PC-3 (cell line): ENCODE results near the gene SPATA6. TPM values are rescaled to one million over a fixed set of nuclear protein-coding genes. Genes with fewer than 3 reads are reported as not detected.

ENCODE experiments used
- ATAC-seq: fragments of 200-7000 bp; cut with Tn5 transposase; 2 replicates; pipeline ENCODE4 v1.9.1; 2020; ENCODE audit warnings: mild to moderate bottlenecking, moderate library complexity
- BruUV-seq: library from RNA; stranded (reverse); fragments of 400-500 nt; replicated peaks from 2 replicates; lab custom pipeline; 2021; lab: Mats Ljungman, UMichigan
- CTCF ChIA-PET: fragments of 300-600 bp; sonication (Branson Sonifier 250); formaldehyde crosslinking; loops from one replicate; lab custom pipeline; 2022; ENCODE audit warnings: antibody characterized with exemption; lab: Charles Lee
- POLR2A ChIA-PET: fragments of 300-600 bp; sonication (Branson Sonifier 250); formaldehyde crosslinking; loops from one replicate; lab custom pipeline; 2022; ENCODE audit warnings: antibody characterized with exemption; ENCODE audit not compliant: unreplicated experiment; lab: Charles Lee
- DNase-seq: peaks from one replicate; pipeline ENCODE4 v3.0.0-alpha.2; 2015
- H2AFZ ChIP-seq: fragments of 300-600 bp; sonication (generic); 2 replicates; pipeline ENCODE4 v1.6.0; 2016; ENCODE audit warnings: antibody characterized with exemption, low read length
- H3F3A ChIP-seq: fragments of 300-600 bp; sonication (generic); one replicate; pipeline ENCODE4 v1.6.0; 2017; ENCODE audit warnings: antibody characterized with exemption, low read length, control low read depth, mild to moderate bottlenecking; ENCODE audit not compliant: unreplicated experiment
- H3K27ac ChIP-seq: fragments of 300-600 bp; sonication (generic); 2 replicates; pipeline ENCODE4 v1.5.1; 2016; ENCODE audit warnings: mild to moderate bottlenecking, low read length
- H3K27me3 ChIP-seq: fragments of 300-600 bp; sonication (generic); 2 replicates; pipeline ENCODE4 v1.6.1; 2016; ENCODE audit warnings: low read length, mixed read lengths
- H3K36me3 ChIP-seq: fragments of 300-600 bp; sonication (generic); 2 replicates; pipeline ENCODE4 v1.6.1; 2016; ENCODE audit warnings: low read depth, mixed run types, low read length, mixed read lengths
- H3K4me1 ChIP-seq: fragments of 300-600 bp; sonication (generic); 2 replicates; pipeline ENCODE4 v1.5.1; 2016; ENCODE audit warnings: low read length; ENCODE audit not compliant: insufficient read depth
- H3K4me2 ChIP-seq: fragments of 300-600 bp; sonication (generic); 2 replicates; pipeline ENCODE4 v1.6.0; 2016; ENCODE audit warnings: low read length
- H3K4me3 ChIP-seq: fragments of 300-600 bp; sonication (generic); 2 replicates; pipeline ENCODE4 v1.5.1; 2016; ENCODE audit warnings: mild to moderate bottlenecking, low read length, mixed read lengths
- H3K79me2 ChIP-seq: fragments of 300-600 bp; sonication (generic); 2 replicates; pipeline ENCODE4 v1.6.1; 2017; ENCODE audit warnings: low read length, mixed read lengths
- H3K9ac ChIP-seq: fragments of 300-600 bp; sonication (generic); 2 replicates; pipeline ENCODE4 v1.6.0; 2016; ENCODE audit warnings: mild to moderate bottlenecking, low read length
- H3K9me2 ChIP-seq: fragments of 300-600 bp; sonication (generic); replicated peaks from 2 replicates; pipeline ENCODE4 v1.6.1; 2016; ENCODE audit warnings: mixed run types, low read length, mixed read lengths
- H3K9me3 ChIP-seq: fragments of 300-600 bp; sonication (generic); 2 replicates; pipeline ENCODE4 v1.6.1; 2016; ENCODE audit warnings: low read length, mixed read lengths
- H4K20me1 ChIP-seq: fragments of 300-600 bp; sonication (generic); 2 replicates; pipeline ENCODE4 v1.6.1; 2016; ENCODE audit warnings: low read length, mixed read lengths
- CTCF ChIP-seq: fragments of 300-600 bp; sonication (generic); conservative IDR thresholded peaks from 2 replicates; pipeline ENCODE4 v1.5.1; 2017; ENCODE audit warnings: antibody characterized with exemption, low read depth, mild to moderate bottlenecking, low read length
- EZH2 ChIP-seq: fragments of 300-600 bp; sonication (generic); IDR thresholded peaks from one replicate; pipeline ENCODE4 v1.6.1; 2017; ENCODE audit warnings: antibody characterized with exemption, mild to moderate bottlenecking, low read length; ENCODE audit not compliant: unreplicated experiment
- EZH2phosphoT487 ChIP-seq: fragments of 300-600 bp; sonication (generic); IDR thresholded peaks from 2 replicates; pipeline ENCODE4 v1.6.1; 2018; ENCODE audit warnings: mild to moderate bottlenecking, antibody characterized with exemption, low read length, borderline replicate concordance
- intact Hi-C: fragments of 100-400 bp; cut with micrococcal nuclease; formaldehyde crosslinking; loops from 2 replicates; pipeline ENCODE4 v1.9.0; 2023
- total RNA-seq: library from RNA; depleted of rRNA; stranded (reverse); fragments of >200 nt; gene quantifications from 2 replicates; pipeline ENCODE4 v1.2.3, GENCODE V29; 2014

SPATA6 gene
- total RNA-seq, 1 experiment from 2014 or later: 0.40 TPM

DNA sequence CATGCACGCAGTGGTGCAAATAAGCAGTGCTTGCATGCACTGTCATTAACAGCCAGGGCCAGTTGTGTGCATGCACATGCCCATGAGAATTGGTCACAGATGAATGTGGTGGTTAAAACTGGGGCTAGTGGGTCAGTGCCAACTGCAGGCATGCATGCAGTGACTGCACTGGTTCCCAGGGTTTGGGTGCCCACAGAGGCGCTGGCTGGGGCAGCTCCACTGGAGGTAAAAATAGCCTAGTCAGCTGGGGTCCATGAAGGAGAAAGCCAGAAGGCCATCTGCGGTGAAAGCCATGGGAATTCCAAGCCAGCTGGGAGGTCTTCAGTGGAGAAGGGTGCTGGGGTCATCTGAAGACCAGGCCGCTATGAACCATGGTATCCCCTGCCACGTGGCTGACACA is 179.3 kb downstream of the SPATA6 start:
- no peak overlapping the region for H3K9ac ChIP-seq
- no peaks in the 10 kb centered on the region for H3K27me3 ChIP-seq
- TF ChIP-seq EZH2phosphoT487 (no peak), EZH2 (no peak), CTCF (no peak)
- H3F3A ChIP-seq: no peaks in the 10 kb centered on the region
- no peaks in the 10 kb centered on the region for H4K20me1 ChIP-seq
- no peaks in the 10 kb centered on the region for H3K9me3 ChIP-seq
- DNase-seq (no peak), ATAC-seq (no peak)
- BruUV-seq: no TSS peak
- no peak overlapping the region for H3K4me3 ChIP-seq
- intact Hi-C loops: no loop called here
- H3K4me1 ChIP-seq: no peaks in the 10 kb centered on the region
- POLR2A ChIA-PET: no interaction called here
- no peaks in the 10 kb centered on the region for H3K36me3 ChIP-seq
- H3K27ac ChIP-seq: no peak overlapping the region
- H3K9me2 ChIP-seq: no peaks in the 10 kb centered on the region
- H2AFZ ChIP-seq: no peak overlapping the region
- no peak overlapping the region for H3K4me2 ChIP-seq
- CTCF ChIA-PET: no interaction called here
- no peaks in the 10 kb centered on the region for H3K79me2 ChIP-seq

- Histone ChIP-seq H3K4me2 (no peak overlapping the region), H3K9ac (no peak overlapping the region), H3K9me2 (no peaks in the 10 kb centered on the region), H3K4me3 (no peak overlapping the region), H3K9me3 (no peaks in the 10 kb centered on the region), H3K79me2 (no peaks in the 10 kb centered on the region), H3F3A (no peaks in the 10 kb centered on the region), H3K36me3 (no peaks in the 10 kb centered on the region), H4K20me1 (no peaks in the 10 kb centered on the region), H3K27ac (no peak overlapping the region), H3K4me1 (no peaks in the 10 kb centered on the region), H3K27me3 (no peaks in the 10 kb centered on the region), H2AFZ (no peak overlapping the region)
- CTCF ChIA-PET: no interaction called here
- POLR2A ChIA-PET: no interaction called here
- DNase-seq (no peak), ATAC-seq (no peak)
- BruUV-seq: no TSS peak
- TF ChIP-seq CTCF (no peak), EZH2 (no peak), EZH2phosphoT487 (no peak)
- intact Hi-C loops: no loop called here
These were observed 180.6 kb downstream of the SPATA6 start for GRCh38 chr1:48291421-48291820.

GRCh38 chr1:48285525-48285924 is 186.5 kb downstream of the SPATA6 start:
- Histone ChIP-seq H3K27me3 (no peaks in the 10 kb centered on the region), H2AFZ (no peak overlapping the region), H3K36me3 (no peaks in the 10 kb centered on the region), H3K9me2 (no peaks in the 10 kb centered on the region), H3K27ac (no peak overlapping the region), H3K4me3 (no peak overlapping the region), H3K9ac (no peak overlapping the region), H4K20me1 (no peaks in the 10 kb centered on the region), H3K9me3 (no peaks in the 10 kb centered on the region), H3K4me1 (no peaks in the 10 kb centered on the region), H3F3A (no peaks in the 10 kb centered on the region), H3K79me2 (no peaks in the 10 kb centered on the region), H3K4me2 (no peak overlapping the region)
- TF ChIP-seq CTCF (no peak), EZH2phosphoT487 (no peak), EZH2 (no peak)
- BruUV-seq: no TSS peak
- ChIA-PET CTCF (interaction anchor here (0.6 kb wide), 1 partner anchor 245 kb away, joined by 3 read pairs; no protein-coding TSS in a partner anchor), POLR2A (interaction anchor here (0.7 kb wide), 1 partner anchor 11 kb away, joined by 4 read pairs; no protein-coding TSS in a partner anchor)
- ATAC-seq (no peak), DNase-seq (no peak)
- intact Hi-C loops: no loop called here
